Endometrial microvascular endothelial cells (primary cell): Measurements from ENCODE around the gene MYO1F. TPM values are rescaled to one million over a fixed set of nuclear protein-coding genes. Genes with fewer than 3 reads are reported as not detected.
"Not testable (repeated sequence)": the region's sequence is repeated elsewhere in the genome, so short reads cannot be mapped to it uniquely, and the experiment has no call there.

ENCODE experiments used
- in situ Hi-C: cut with HindIII; loops from 2 replicates; pipeline ENCODE4 v1.10.0; 2017; ENCODE audit warnings: low sequenced_read_pairs, low pct_unique_long_range_greater_than_20kb; ENCODE audit errors: inconsistent ontology term
- total RNA-seq: library from RNA; depleted of rRNA; stranded (reverse); fragments of >200 nt; gene quantifications from one replicate; pipeline ENCODE4 v1.2.3, GENCODE V29; 2015; ENCODE audit errors: inconsistent ontology term

MYO1F gene
- 0.19 TPM for total RNA-seq

- in situ Hi-C loops = no loop called here
Observed at GRCh38 chr19:8577247-8577646, at the start of gene MYO1F. TSS of gene MYO1F (minus strand) at chr19:8577442. CDS start at chr19:8577309, 133 bp downstream.

GRCh38 chr19:8626842-8627241 lies 49.6 kb upstream of the MYO1F start:
- in situ Hi-C loops = no loop called here

- in situ Hi-C loops = not testable (repeated sequence)
Observed at GRCh38 chr19:8622886-8623285, 45.6 kb upstream of the MYO1F start.

GRCh38 chr19:8618751-8619150 lies 41.5 kb upstream of the MYO1F start:
- in situ Hi-C loops = no loop called here

GRCh38 chr19:8617984-8618383 lies 40.7 kb upstream of the MYO1F start:
- in situ Hi-C loops = no loop called here

GRCh38 chr19:8617325-8617724 lies 40.1 kb upstream of the MYO1F start:
- in situ Hi-C loops = not testable (repeated sequence)

- in situ Hi-C loops = no loop called here
Observed at GRCh38 chr19:8616861-8617260, 39.6 kb upstream of the MYO1F start.

- in situ Hi-C loops = no loop called here
Observed at GRCh38 chr19:8615813-8616596, 38.8 kb upstream of the MYO1F start.

GRCh38 chr19:8615024-8615423 lies 37.8 kb upstream of the MYO1F start:
- in situ Hi-C loops = no loop called here

GRCh38 chr19:8614455-8614854 lies 37.2 kb upstream of the MYO1F start:
- in situ Hi-C loops = no loop called here

GRCh38 chr19:8612807-8613171 lies 35.5 kb upstream of the MYO1F start:
- in situ Hi-C loops = no loop called here

GRCh38 chr19:8611877-8612806 lies 34.9 kb upstream of the MYO1F start:
- in situ Hi-C loops = no loop called here

- in situ Hi-C loops = no loop called here
Observed at GRCh38 chr19:8611391-8611876, 34.2 kb upstream of the MYO1F start.

GRCh38 chr19:8610936-8611300 lies 33.7 kb upstream of the MYO1F start:
- in situ Hi-C loops = no loop called here

- in situ Hi-C loops = no loop called here
Observed at GRCh38 chr19:8610041-8610935, 33.0 kb upstream of the MYO1F start, which contains the start of gene ADAMTS10. TSS of gene ADAMTS10 (minus strand) at chr19:8610715. CDS start at chr19:8605710, 5,005 bp downstream.

- in situ Hi-C loops = no loop called here
Observed at GRCh38 chr19:8609279-8610040, 32.2 kb upstream of the MYO1F start.

GRCh38 chr19:8608941-8609278 lies 31.7 kb upstream of the MYO1F start:
- in situ Hi-C loops = no loop called here

- in situ Hi-C loops = no loop called here
Observed at GRCh38 chr19:8607386-8607785, 30.1 kb upstream of the MYO1F start.
